HG02943 (cell line): ENCODE measurements around the gene PYGM.

Source experiments
- ATAC-seq: cut with Tn5 transposase; IDR thresholded peaks from one replicate; pipeline ENCODE4 v1.9.1; 2021; ENCODE audit warnings: mild to moderate bottlenecking, low read depth, moderate library complexity; ENCODE audit not compliant: unreplicated experiment

Gene PYGM

DNA sequence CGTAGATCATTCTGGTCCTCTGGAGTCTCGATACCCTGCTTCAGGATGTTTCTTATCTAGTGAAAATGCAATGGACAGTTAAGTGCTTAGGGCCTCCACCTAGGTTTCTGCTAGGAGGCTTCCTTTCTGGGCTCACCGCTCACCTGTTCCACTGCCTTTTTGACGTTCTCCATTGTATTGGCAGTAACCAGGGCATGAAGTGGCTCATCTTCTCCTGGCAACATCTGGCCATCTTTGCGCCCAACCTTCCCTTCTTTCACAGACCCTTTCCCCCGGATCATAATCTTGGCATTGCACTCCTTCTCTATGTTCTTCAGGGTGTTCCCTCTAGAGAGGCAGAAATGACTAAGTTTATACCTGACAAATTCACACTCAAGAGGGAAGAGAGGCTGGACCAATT is 9.5 kb upstream of the PYGM start:
- no peak for ATAC-seq

DNA sequence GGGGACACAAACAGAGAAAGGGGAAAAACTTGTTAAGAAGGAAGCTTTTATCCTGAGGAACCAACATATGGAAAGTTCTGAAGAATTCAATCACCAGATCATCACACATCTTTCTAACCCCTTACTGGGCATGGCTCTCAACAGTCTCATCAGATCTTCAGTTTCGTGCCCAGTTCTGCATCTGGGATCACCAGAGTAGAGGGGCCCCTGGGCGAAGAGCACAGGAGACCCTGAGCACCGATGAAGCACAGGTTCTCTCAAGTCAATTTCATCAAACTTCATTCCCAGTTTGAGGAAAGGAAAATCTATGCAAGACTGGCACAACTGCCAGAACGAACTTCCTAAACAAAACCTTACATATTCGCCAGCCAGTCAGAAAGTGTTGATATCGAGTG is 8.5 kb upstream of the PYGM start:
- ATAC-seq: no peak

DNA sequence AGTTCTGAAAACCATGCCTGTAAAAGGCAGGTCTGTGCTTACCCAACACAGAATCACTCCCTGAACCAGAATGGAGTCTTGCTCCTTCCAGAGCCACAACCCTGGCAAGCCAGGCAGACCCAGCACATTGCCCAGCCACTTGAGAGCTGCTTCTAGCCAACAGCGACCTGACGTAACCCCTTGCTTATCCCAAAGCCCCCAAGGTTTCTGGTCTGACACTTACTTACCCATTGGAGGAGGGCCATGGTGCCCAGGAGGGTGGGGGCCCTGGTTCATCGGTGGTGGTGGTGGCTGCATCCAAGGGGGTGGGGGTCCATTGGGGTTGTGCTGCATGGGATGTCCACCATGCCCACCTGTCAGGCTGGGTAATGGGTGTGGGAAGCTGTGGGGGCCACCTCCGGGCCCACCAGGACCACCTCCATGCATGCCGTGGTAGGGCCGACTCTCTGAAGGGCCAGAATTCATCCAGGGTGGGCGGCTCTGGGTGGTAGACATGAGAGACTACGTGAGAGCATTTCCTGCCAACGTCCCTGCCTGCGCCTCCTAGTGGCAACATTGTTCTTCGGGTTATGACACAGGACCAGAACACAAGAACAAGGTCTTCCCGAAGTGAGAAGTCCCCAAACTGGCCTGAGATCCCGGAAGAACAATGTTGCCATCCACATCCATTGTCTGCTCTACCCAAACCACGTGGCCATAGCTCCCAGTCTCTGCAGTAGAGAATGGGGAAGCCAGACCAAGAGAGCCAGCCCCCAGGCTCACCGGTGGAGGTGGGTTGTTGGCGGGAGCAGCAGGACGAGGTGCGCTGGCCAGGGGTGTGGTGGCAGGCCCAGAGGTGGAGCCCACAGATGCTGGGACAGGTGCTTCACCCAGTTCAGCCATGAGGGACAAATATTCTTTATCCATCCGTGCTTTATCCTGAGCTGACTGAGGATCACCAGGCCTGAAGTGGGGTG is 7.8 kb upstream of the PYGM start:
- ATAC-seq: no peak

DNA sequence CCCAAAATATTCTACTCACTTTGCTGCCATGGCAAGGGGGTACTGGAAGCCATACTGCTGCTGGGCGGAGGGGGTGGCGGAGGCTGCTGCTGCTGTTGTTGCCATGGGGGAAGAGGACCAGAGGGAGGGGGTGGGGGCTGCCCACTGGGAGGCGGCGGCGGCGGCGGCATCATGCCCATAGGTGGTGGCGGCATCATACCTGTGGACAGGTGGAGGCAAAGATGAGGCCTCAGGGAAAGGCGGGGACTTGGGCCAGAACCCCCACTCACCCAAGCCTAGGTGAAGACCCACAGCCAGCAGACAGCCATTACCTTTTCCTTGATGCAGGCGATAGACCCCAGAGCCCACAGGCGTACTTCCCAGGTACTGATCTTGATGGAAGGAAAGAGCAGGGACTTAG is 7.1 kb upstream of the PYGM start:
- no peak for ATAC-seq

DNA sequence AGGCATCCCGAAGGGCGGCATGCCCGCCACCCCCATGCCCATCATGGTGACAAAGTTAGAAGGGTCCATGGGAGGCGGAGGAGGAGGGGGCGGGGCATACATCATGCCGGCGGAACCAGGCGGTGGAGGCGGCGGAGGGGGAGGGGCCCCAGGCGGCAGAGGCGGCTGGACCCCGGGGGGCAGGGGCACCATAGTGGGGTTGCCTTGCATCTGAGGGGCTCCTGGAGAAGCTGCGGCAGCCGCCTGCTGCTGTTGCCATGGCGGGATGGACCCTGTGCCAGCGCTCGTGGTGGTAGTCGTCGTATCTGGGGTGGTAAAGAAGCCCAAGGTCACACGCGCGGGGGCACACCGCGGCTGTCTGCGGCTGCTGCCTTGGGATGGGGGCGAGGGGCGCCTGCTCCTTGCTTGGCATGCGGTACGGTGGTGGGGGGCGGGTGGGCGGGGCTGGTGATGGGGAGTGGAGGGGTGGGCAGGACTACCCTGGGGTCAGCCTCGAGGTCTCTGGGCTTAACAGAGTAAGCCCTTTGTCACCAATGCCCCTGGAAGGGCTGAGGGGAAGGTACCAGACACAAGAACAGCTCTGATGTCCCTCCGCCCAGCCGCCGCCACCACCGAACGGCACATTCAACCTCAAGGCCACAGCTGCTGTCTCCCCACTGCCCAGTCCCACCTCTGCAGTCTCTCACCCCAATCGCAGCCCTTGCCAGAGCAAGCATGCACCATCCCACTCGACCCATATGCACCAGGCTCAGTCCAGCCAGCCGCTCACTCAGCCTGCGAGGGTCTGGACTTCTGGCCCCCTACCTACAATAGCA is 6.3 kb upstream of the PYGM start:
- ATAC-seq: no peak

DNA sequence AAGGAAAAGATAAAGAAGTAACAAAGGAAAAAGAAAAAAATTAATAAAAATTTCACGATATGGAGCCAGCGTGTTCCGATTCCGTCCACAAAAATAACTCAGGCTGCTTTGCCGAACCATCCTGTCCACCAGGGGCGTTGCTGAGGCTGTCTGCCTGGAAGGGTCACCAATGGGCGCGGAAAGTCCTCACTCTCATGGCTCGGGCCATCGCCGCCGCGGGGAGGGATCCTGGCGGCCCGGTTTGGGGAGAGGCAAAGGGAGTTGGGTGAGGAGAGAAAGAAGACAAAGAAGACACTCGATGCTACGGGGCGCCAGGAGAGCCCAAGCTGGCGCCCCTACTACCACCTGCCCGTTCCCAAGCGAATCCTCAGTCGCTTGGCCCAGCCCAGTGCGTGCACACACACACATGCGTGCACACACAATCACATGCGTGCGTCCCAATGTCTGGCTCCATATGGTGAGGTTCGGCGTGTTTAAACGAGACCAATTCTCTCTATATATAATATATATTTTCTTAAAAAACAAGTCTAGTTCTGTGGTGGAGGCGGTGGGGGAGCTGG is 5.6 kb upstream of the PYGM start:
- ATAC-seq: no peak

GRCh38 chr11:64764753-64765152 is 5.0 kb upstream of the PYGM start:
- ATAC-seq: no peak

DNA sequence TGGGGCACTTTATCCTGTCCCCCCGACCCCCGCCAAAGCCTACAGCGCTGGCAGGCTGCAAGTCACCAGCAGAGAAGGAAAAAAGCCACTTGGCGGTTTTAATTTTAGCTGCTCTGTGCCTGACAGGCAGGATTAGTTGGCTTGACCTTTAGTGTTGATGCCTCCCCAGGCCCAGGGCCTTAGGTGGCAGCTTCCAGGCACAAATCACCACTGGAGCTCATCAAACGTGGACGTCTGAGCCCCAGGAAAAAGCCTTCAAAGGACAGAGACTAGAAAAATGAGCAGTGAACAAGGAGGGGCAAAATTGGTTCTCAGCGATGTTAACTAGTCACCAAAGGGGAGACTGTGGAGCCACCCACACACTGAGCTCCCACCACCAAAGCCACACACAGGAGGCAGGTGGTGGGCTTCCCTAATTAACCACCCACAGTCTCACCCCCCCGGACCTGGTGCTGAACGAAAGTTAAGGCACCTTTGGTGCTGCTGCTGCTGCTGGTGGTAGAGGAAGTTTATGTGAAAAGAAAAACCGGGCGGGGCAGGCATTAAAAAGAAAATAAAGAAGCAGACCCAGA is 4.4 kb upstream of the PYGM start:
- ATAC-seq: no peak

DNA sequence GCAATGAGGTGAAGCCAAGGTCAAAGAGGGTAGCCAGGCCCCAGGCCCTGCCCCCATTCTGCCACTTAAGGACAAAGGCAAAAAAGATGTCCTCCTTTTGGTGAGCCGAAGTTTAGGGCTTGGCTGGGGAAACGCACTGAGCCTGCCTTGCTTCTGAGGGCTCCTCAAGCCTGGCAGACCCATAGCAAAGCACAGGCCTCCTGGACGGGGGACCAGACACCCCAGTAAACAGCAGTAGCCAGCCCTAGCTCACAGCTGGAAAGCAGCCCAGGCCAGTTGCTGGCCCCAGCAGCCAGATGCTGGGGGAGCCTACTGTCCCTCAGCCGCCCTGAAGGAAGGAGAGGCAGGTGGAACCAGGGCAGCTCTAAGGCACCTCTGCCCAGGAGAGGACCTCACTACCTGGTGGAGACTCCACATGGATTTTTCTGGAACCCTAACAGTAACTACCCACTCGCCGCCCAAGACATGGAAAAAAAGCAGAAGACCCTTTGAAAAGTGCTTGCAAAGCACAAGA is 3.8 kb upstream of the PYGM start:
- no peak for ATAC-seq

GRCh38 chr11:64762674-64763525 is 3.1 kb upstream of the PYGM start:
- ATAC-seq: no peak

DNA sequence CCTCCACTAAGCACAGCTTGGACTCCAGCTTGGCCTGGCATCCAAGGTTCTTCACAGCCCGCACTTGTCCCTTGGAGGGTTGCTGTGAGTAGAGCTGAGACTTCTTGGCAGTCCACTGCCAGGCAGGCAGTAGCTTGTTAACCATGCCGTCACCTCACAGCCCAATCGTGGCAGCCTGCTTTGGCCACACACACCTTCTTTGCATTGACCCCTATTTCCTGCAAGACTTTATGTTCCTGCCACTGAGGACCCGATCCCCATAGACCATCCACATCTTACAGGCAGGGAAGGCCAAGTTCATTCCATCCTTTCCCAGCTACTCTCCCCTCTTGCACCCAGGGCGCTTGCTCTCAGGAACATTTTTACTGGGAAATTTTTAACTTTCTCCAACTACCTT is 2.5 kb upstream of the PYGM start:
- no peak for ATAC-seq

- ATAC-seq: no peak
Measured at GRCh38 chr11:64760759-64761420, 1.1 kb upstream of the PYGM start.

- ATAC-seq: no peak
Measured at GRCh38 chr11:64759131-64759721, 548 bp downstream of the PYGM start.

- ATAC-seq: no peak
Measured at GRCh38 chr11:64758330-64759079, 1.3 kb downstream of the PYGM start.

DNA sequence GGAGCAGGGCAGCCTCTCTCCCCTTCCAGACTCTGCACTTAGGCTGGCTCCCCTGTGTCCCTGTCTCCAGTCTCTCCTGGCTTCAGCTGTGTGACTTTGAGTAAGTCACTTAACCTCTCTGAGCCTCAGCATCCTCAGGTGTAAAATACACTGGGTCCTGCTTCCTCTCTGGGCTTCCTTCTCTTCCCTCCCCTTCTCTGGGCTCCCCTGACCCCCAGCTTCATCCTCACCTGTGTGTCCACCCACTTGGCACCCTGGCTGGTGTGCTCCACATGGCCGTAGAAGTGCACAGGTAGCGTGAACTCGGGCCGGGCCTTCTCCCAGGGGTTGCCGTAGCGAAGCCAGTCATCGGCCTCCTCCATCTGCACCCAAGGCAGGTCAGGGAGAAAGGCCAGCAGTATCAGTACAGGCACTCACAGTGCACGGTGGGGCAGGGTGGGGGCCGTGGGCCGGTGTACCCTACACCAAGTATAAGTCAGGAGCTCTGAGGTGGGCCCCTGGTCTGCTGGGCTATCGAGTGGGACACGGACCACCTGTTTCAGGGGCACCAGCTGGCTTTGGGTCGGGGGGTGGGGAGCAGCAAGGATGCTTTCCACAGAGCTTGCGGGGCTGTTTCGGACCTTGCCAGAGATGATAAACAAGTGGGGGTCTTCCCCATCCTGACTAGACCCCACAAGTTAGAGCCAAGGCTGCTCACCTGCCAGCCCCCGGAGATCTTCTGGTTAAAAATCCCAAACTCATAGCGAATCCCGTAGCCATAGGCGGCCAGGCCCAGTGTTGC is 2.0 kb downstream of the PYGM start:
- ATAC-seq: no peak

DNA sequence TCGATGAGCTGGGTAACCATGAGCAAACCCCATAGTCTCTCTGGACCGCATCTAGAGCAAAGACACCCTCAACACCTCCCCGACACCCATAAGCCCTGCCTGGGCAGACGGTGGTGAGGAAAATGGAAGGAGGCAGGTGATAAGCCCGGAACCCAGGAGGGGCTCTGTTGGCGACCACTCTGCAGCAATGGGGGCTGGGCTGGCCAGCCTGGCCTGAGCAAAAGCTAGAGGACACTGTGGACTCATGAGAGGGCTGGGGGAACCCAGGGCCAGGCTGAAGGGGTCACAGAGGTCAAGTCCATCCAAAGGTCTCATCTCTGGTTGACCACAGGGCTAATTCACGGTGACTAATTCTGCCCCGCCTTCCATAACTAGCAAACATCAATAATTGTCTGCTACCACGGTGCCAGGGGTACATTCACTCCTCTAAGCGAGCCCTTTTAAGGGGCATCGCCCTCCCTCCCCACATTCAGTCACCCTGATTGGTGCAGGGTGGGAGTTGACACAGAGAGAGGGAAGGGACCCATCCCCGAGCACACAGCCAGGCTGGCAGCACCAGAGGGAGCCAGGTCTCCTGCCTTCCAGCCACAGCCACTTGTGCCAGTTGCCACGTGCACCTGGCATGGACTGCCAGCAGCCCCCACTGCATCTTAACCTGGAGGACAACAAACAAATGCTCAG is 4.0 kb downstream of the PYGM start:
- ATAC-seq: no peak
